Peyer's patch (tissue), 4 donors: ENCODE results near the gene RGS11.

Source experiments
- POLR2A ChIP-seq, 2 donors: fragments of 450-650 bp; IDR thresholded peaks; one replicate each; pipeline ENCODE4 v1.5.1; 2017; ENCODE audit warnings: antibody characterized with exemption in 2 of 2, mild to moderate bottlenecking in 2 of 2, moderate library complexity in 2 of 2
- TF ChIP-seq, protein P1 (sequence below), 6 experiments: fragments of 450-650 bp in 4 of 6; fragments of 200-600 bp in 2 of 6; sonication (generic) in 1 of 6; IDR thresholded peaks; one replicate each; pipeline ENCODE4 v1.5.1; 2017 to 2019; ENCODE audit warnings: antibody characterized with exemption in 6 of 6, mild to moderate bottlenecking in 3 of 6, moderate library complexity in 1 of 6

DNA sequence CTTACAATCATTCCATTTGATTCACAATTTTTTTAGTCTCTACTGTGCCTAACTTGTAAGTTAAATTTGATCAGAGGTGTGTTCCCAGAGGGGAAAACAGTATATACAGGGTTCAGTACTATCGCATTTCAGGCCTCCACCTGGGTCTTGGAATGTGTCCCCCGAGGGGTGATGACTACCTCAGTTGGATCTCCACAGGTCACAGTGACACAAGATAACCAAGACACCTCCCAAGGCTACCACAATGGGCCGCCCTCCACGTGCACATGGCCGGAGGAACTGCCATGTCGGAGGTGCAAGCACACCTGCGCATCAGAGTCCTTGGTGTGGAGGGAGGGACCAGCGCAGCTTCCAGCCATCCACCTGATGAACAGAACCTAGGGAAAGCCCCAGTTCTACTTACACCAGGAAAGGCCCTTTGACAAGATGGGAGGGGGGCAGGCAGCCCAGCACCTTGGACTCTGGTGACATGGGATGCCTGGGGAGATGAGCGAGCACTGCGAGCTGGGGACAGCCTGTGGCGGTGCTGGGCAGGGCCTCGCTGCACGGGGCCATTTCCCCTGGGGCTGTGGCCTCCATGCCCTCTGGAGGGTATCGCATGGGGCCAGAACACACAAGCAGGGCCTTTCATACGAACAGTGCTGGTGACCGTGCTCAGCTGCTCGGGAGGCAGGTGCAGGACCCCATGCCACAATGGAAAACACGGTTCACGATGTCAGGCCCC, 41.2 kb upstream of the RGS11 start:
- TF ChIP-seq, protein P1, sequence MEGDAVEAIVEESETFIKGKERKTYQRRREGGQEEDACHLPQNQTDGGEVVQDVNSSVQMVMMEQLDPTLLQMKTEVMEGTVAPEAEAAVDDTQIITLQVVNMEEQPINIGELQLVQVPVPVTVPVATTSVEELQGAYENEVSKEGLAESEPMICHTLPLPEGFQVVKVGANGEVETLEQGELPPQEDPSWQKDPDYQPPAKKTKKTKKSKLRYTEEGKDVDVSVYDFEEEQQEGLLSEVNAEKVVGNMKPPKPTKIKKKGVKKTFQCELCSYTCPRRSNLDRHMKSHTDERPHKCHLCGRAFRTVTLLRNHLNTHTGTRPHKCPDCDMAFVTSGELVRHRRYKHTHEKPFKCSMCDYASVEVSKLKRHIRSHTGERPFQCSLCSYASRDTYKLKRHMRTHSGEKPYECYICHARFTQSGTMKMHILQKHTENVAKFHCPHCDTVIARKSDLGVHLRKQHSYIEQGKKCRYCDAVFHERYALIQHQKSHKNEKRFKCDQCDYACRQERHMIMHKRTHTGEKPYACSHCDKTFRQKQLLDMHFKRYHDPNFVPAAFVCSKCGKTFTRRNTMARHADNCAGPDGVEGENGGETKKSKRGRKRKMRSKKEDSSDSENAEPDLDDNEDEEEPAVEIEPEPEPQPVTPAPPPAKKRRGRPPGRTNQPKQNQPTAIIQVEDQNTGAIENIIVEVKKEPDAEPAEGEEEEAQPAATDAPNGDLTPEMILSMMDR (IDR thresholded peaks at IDR 0.05) = no peak
- TF ChIP-seq POLR2A (IDR thresholded peaks at IDR 0.05) = no peak
